ENCODE results near the gene ENPP6.

GRCh38 chr4:184067931-184068554 is 149.6 kb downstream of the ENPP6 start:
- TF ChIP-seq CTCF (conservative IDR thresholded peaks at IDR 0.05; ENCODE audit: low read depth, low read length) (no peak), EZH2phosphoT487 (IDR thresholded peaks at IDR 0.05; ENCODE audit: borderline replicate concordance, low read length) (no peak)

Data from PC-3 (cell line).